ENCODE measurements around the gene OR5M11.

The OR5M11 gene

GRCh38 chr11:56509439-56509838 lies 33.6 kb downstream of the OR5M11 start:
- H3K27me3 ChIP-seq, result no peaks in the 10 kb centered on the region
- no peak for TF ChIP-seq CTCF (IDR thresholded peaks at IDR 0.05)
- H3K4me1 ChIP-seq (ENCODE audit: control insufficient read depth in 1 of 2, insufficient read depth in 1 of 2, low read depth in 1 of 2, low read length in 1 of 2), result no peaks in the 10 kb centered on the region
- no peaks in the 10 kb centered on the region for H3K36me3 ChIP-seq
- H3K27ac ChIP-seq, result no peak overlapping the region
- H3K9me3 ChIP-seq, result no peaks in the 10 kb centered on the region
- no peak overlapping the region for H3K4me3 ChIP-seq (ENCODE audit: low read depth in 1 of 2, low read length in 1 of 2)

GRCh38 chr11:56497010-56497409 lies 46.0 kb downstream of the OR5M11 start:
- no peak overlapping the region for H3K27ac ChIP-seq

GRCh38 chr11:56495117-56495516 lies 47.9 kb downstream of the OR5M11 start:
- TF ChIP-seq CTCF (IDR thresholded peaks at IDR 0.05), result no peak
- no peaks in the 10 kb centered on the region for H3K4me1 ChIP-seq (ENCODE audit: control insufficient read depth in 1 of 2, insufficient read depth in 1 of 2, low read depth in 1 of 2, low read length in 1 of 2)
- H3K4me3 ChIP-seq (ENCODE audit: low read depth in 1 of 2, low read length in 1 of 2), result no peak overlapping the region

More at GRCh38 chr11:56497010-56497409, 46.0 kb downstream of the OR5M11 start:
- Histone ChIP-seq H3K9me3 (no peaks in the 10 kb centered on the region), H3K4me3 (ENCODE audit: low read depth in 1 of 2, low read length in 1 of 2) (no peak overlapping the region), H3K36me3 (no peaks in the 10 kb centered on the region), H3K27me3 (no peaks in the 10 kb centered on the region), H3K4me1 (ENCODE audit: control insufficient read depth in 1 of 2, insufficient read depth in 1 of 2, low read depth in 1 of 2, low read length in 1 of 2) (no peaks in the 10 kb centered on the region)
- no peak for TF ChIP-seq CTCF (IDR thresholded peaks at IDR 0.05)

More at GRCh38 chr11:56495117-56495516, 47.9 kb downstream of the OR5M11 start:
- no peaks in the 10 kb centered on the region for H3K27me3 ChIP-seq
- no peaks in the 10 kb centered on the region for H3K9me3 ChIP-seq
- H3K36me3 ChIP-seq, result no peaks in the 10 kb centered on the region
- no peak overlapping the region for H3K27ac ChIP-seq
